Hepatic stellate cell (primary cell): Measurements from ENCODE around the gene TMEM217.

Source experiments
- DNase-seq: peaks from one replicate; pipeline ENCODE4 v3.0.0; 2011; ENCODE audit warnings: low spot score

The TMEM217 gene

GRCh38 chr6:37168163-37168758 is 89.7 kb downstream of the TMEM217 start:
- no peak for DNase-seq

- DNase-seq: no peak
Measured at GRCh38 chr6:37162740-37163139, 95.2 kb downstream of the TMEM217 start.
